ENCODE data around the gene KIRREL3. TPM values are rescaled to one million over a fixed set of nuclear protein-coding genes. Genes with fewer than 3 reads are reported as not detected.

Gene KIRREL3
- polyA plus RNA-seq, 1 donor (not counting 4 experiments of a cell fraction or from before 2014, with no cell fraction given): 0.04 TPM

DNA sequence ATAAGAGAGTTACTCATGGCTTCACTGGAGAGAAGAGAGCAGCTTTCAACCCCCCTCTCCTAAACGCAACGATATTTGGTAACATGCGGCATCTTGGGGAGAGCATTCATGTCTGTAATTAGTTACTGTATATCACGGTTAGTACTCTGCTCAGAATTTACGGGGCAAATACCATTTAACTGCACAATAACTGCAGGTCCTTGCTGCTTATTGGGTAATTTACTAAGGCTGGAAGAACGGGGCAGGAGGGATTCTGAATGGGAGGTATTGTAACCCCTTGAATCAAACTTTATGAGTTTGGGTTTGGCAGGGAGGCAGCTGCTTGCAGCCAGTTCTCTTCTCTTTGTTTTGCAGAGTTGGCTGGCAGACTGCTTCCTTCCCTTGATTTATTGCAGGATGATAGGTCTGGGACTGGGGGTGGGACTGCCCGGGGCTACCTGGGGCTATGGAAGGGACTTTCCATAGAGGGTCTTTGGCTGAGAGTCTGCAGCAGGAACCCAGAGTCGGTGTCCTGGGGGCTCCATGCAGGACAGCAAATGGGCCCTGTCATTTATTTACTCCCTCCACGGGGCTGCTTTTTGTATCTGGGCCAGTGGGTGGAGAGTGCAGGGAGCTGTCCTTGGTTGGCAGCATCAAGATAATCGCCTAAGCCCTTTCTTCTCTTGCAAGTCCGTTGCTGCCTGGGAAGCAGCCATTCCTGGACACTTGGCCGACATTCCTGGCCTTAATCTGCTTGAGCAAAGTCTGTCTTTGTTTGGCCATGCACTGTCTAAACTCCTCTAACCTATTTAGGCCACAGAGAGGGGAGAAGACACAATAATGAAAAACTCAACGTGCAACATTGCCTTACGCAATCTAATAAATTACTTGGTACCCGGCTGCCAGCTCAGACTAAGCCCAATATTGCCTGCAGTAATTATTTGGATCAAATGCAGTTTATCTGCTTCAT lies 456.2 kb downstream of the KIRREL3 start:
- Histone ChIP-seq H3K36me3 (ENCODE audit: control insufficient read depth in 2 of 2, extremely low read depth in 1 of 2, insufficient read depth in 2 of 2, low read length in 2 of 2) (no peaks in the 10 kb centered on the region), H3K27me3 (ENCODE audit: control insufficient read depth, extremely low read depth, insufficient read depth, low read length) (peaks cover 32% of the 10 kb centered on the region), H4K20me1 (ENCODE audit: control insufficient read depth, extremely low read depth, insufficient read depth, low read length) (no peaks in the 10 kb centered on the region), H3K9me1 (ENCODE audit: control insufficient read depth, extremely low read depth, insufficient read depth, low read length) (no peaks in the 10 kb centered on the region), H2AFZ (ENCODE audit: control insufficient read depth, low read length) (no peak overlapping the region), H3K9ac (ENCODE audit: control insufficient read depth, extremely low read depth, insufficient read depth, low read length) (no peak overlapping the region), H3K4me2 (ENCODE audit: control insufficient read depth, extremely low read depth, insufficient read depth, low read depth, low read length) (no peak overlapping the region), H3K27ac (ENCODE audit: control insufficient read depth, insufficient read depth, low read length) (no peak overlapping the region), H3K4me1 (ENCODE audit: control insufficient read depth, extremely low read depth, insufficient read depth, low read length) (peaks cover 7% of the 10 kb centered on the region), H3K79me2 (ENCODE audit: control insufficient read depth, insufficient read depth, low read length) (no peaks in the 10 kb centered on the region), H3K4me3 (ENCODE audit: control insufficient read depth in 2 of 3, extremely low read depth in 1 of 3, insufficient read depth in 2 of 3, low read depth in 1 of 3, low read length in 3 of 3) (no peak overlapping the region), H3K9me3 (ENCODE audit: control insufficient read depth, low read depth, low read length) (no peaks in the 10 kb centered on the region)
- FAIRE-seq: no peak
- DNase-seq (ENCODE audit: low read depth, low spot score): no peak
- TF ChIP-seq, protein P1, sequence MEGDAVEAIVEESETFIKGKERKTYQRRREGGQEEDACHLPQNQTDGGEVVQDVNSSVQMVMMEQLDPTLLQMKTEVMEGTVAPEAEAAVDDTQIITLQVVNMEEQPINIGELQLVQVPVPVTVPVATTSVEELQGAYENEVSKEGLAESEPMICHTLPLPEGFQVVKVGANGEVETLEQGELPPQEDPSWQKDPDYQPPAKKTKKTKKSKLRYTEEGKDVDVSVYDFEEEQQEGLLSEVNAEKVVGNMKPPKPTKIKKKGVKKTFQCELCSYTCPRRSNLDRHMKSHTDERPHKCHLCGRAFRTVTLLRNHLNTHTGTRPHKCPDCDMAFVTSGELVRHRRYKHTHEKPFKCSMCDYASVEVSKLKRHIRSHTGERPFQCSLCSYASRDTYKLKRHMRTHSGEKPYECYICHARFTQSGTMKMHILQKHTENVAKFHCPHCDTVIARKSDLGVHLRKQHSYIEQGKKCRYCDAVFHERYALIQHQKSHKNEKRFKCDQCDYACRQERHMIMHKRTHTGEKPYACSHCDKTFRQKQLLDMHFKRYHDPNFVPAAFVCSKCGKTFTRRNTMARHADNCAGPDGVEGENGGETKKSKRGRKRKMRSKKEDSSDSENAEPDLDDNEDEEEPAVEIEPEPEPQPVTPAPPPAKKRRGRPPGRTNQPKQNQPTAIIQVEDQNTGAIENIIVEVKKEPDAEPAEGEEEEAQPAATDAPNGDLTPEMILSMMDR (optimal IDR thresholded peaks at IDR 0.05 in 1 of 3, IDR thresholded peaks at IDR 0.05 in 1 of 3, conservative IDR thresholded peaks at IDR 0.05 in 1 of 3; ENCODE audit: extremely low read depth in 1 of 3, insufficient read depth in 2 of 3, low read length in 3 of 3): no peak
- no peak for TF ChIP-seq EZH2 (IDR thresholded peaks at IDR 0.05; ENCODE audit: low read length)
- dilution Hi-C loops (cut with MboI; ENCODE audit: extremely low pct_ligation_motif_present, low sequenced_read_pairs): no loop called here

DNA sequence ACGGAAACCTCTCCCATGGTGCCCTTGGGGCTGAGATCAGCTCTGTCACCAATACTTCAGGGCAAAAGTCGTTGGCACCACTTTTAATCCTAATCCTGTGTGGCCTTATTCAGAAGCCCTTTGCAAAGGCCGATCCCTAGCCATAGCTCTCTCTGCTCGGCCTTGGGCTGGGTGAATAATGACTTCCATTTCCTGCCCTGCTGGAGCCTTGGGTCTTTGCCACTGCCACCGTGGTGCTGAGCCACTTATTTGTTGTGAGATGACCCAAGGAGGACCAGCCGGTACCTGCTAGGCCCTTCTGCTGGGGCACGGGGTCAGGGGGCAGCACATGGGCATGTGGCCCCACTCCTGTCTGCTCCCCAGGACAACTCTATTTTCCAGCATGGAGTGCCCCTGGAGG lies 456.9 kb downstream of the KIRREL3 start:
- dilution Hi-C loops (cut with MboI; ENCODE audit: extremely low pct_ligation_motif_present, low sequenced_read_pairs): no loop called here

More for the DNA sequence above, 456.9 kb downstream of the KIRREL3 start:
- Histone ChIP-seq H3K9ac (ENCODE audit: control insufficient read depth, extremely low read depth, insufficient read depth, low read length) (no peak overlapping the region), H3K79me2 (ENCODE audit: control insufficient read depth, insufficient read depth, low read length) (no peaks in the 10 kb centered on the region), H3K4me2 (ENCODE audit: control insufficient read depth, extremely low read depth, insufficient read depth, low read depth, low read length) (no peak overlapping the region), H3K27me3 (ENCODE audit: control insufficient read depth, extremely low read depth, insufficient read depth, low read length) (peaks cover 32% of the 10 kb centered on the region), H3K9me3 (ENCODE audit: control insufficient read depth, low read depth, low read length) (no peaks in the 10 kb centered on the region), H3K27ac (ENCODE audit: control insufficient read depth, insufficient read depth, low read length) (no peak overlapping the region), H4K20me1 (ENCODE audit: control insufficient read depth, extremely low read depth, insufficient read depth, low read length) (no peaks in the 10 kb centered on the region), H3K36me3 (ENCODE audit: control insufficient read depth in 2 of 2, extremely low read depth in 1 of 2, insufficient read depth in 2 of 2, low read length in 2 of 2) (no peaks in the 10 kb centered on the region), H2AFZ (ENCODE audit: control insufficient read depth, low read length) (no peak overlapping the region), H3K9me1 (ENCODE audit: control insufficient read depth, extremely low read depth, insufficient read depth, low read length) (no peaks in the 10 kb centered on the region), H3K4me1 (ENCODE audit: control insufficient read depth, extremely low read depth, insufficient read depth, low read length) (peaks cover 7% of the 10 kb centered on the region), H3K4me3 (ENCODE audit: control insufficient read depth in 2 of 3, extremely low read depth in 1 of 3, insufficient read depth in 2 of 3, low read depth in 1 of 3, low read length in 3 of 3) (no peak overlapping the region)
- DNase-seq (ENCODE audit: low read depth, low spot score) (no peak), FAIRE-seq (no peak)
- TF ChIP-seq, protein P1 (optimal IDR thresholded peaks at IDR 0.05 in 1 of 3, IDR thresholded peaks at IDR 0.05 in 1 of 3, conservative IDR thresholded peaks at IDR 0.05 in 1 of 3; ENCODE audit: extremely low read depth in 1 of 3, insufficient read depth in 2 of 3, low read length in 3 of 3): no peak
- TF ChIP-seq EZH2 (IDR thresholded peaks at IDR 0.05; ENCODE audit: low read length): no peak
